Measurements from ENCODE around the gene PROSER2.

GRCh38 chr10:11853468-11853867 is 30.3 kb downstream of the PROSER2 start:
- TF ChIP-seq CTCF (IDR thresholded peaks at IDR 0.05) (no peak), POLR2A (IDR thresholded peaks at IDR 0.05) (no peak)

Data from uterus (tissue), 2 donors.